HepG2 (cell line): ENCODE measurements around the gene BPIFA2. TPM values are rescaled to one million over a fixed set of nuclear protein-coding genes. Genes with fewer than 3 reads are reported as not detected.

Experiments used
- ATAC-seq: fragments of 200-7000 bp; cut with Tn5 transposase; 3 replicates; pipeline ENCODE4 v1.9.1; 2020; ENCODE audit warnings: mild to moderate bottlenecking, moderate library complexity
- BruUV-seq: library from RNA; stranded (reverse); fragments of 400-500 nt; replicated peaks from 2 replicates; lab custom pipeline; 2021; lab: Mats Ljungman, UMichigan
- CTCF ChIA-PET: fragments of 300-600 bp; formaldehyde crosslinking; extraction: SDS; loops from one replicate; lab custom pipeline; 2021; ENCODE audit warnings: low total read pairs, inconsistent platforms, low intra/inter-chr PET ratio; lab: Yijun Ruan, JAX
- POLR2A ChIA-PET: fragments of 350-600 bp; sonication (Branson Sonifier 250); formaldehyde crosslinking; loops from one replicate; lab custom pipeline; 2020; ENCODE audit warnings: antibody characterized with exemption, inconsistent platforms; lab: Yijun Ruan, JAX
- DNase-seq: peaks from one replicate; pipeline ENCODE4 v3.0.0-alpha.2; 2015; ENCODE audit warnings: low spot score
- FAIRE-seq: peaks from 3 replicates; lab custom pipeline; 2011; peaks lifted over from hg19 to GRCh38; lab: Jason Lieb, UNC
- H2AFZ ChIP-seq: one replicate; pipeline ENCODE4 v1.6.1; 2011; ENCODE audit warnings: low read length, inconsistent platforms
- H3K27ac ChIP-seq: fragments of 300-600 bp; 3 replicates; pipeline ENCODE4 v1.8.0; 2011; ENCODE audit warnings: mixed run types, mild to moderate bottlenecking, mixed read lengths, low read length, inconsistent platforms; ENCODE audit not compliant: insufficient read depth; ENCODE audit errors: extremely low read length
- H3K27me3 ChIP-seq, 2 experiments: fragments of 200-600 bp in 1 of 2; 2 replicates in 1 of 2; 3 replicates in 1 of 2; pipeline versions ENCODE4 v1.6.0 to v1.8.0; 2011; ENCODE audit warnings: low read length in 2 of 2, mild to moderate bottlenecking in 2 of 2, moderate library complexity in 2 of 2, inconsistent platforms in 1 of 2; ENCODE audit not compliant: insufficient read depth in 2 of 2, control insufficient read depth in 1 of 2
- H3K36me3 ChIP-seq, 2 experiments: fragments of 200-600 bp in 1 of 2; replicated peaks in 1 of 2; 2 replicates in 1 of 2; 3 replicates in 1 of 2; pipeline versions ENCODE4 v1.5.1 to v1.8.0; 2011; ENCODE audit warnings: low read length in 2 of 2, inconsistent platforms in 1 of 2; ENCODE audit not compliant: insufficient read depth in 2 of 2, control insufficient read depth in 1 of 2
- H3K4me1 ChIP-seq: 2 replicates; pipeline ENCODE4 v1.5.1; 2012; ENCODE audit warnings: low read length, inconsistent platforms; ENCODE audit not compliant: insufficient read depth
- H3K4me2 ChIP-seq: 2 replicates; pipeline ENCODE4 v1.6.0; 2011; ENCODE audit warnings: low read depth, low read length, inconsistent platforms
- H3K4me3 ChIP-seq, 3 experiments: fragments of 200-600 bp in 1 of 3; sonication (generic), shearing (Covaris generic) in 1 of 3; replicated peaks in 1 of 3; 2 replicates each; pipeline ENCODE4 v1.5.1; 2011 to 2016; ENCODE audit warnings: low read length in 3 of 3, inconsistent platforms in 2 of 3, low read depth in 2 of 3, mild to moderate bottlenecking in 2 of 3, control low read depth in 1 of 3, mixed read lengths in 1 of 3; ENCODE audit not compliant: insufficient read depth in 1 of 3
- H3K79me2 ChIP-seq: one replicate; pipeline ENCODE4 v1.6.1; 2011; ENCODE audit warnings: low read length, inconsistent platforms; ENCODE audit not compliant: insufficient read depth
- H3K9ac ChIP-seq: 2 replicates; pipeline ENCODE4 v1.6.0; 2011; ENCODE audit warnings: mild to moderate bottlenecking, low read depth, low read length, inconsistent platforms; ENCODE audit not compliant: insufficient read depth
- H3K9me3 ChIP-seq: 2 replicates; pipeline ENCODE4 v1.5.1; 2012; ENCODE audit warnings: mild to moderate bottlenecking, low read length
- H4K20me1 ChIP-seq: 2 replicates; pipeline ENCODE4 v1.6.0; 2011; ENCODE audit warnings: inconsistent platforms, mild to moderate bottlenecking, low read length, moderate library complexity; ENCODE audit not compliant: insufficient read depth
- ATM ChIP-seq: fragments of 450-650 bp; IDR thresholded peaks from 2 replicates; pipeline ENCODE4 v1.7.1; 2017; ENCODE audit warnings: mild to moderate bottlenecking, borderline replicate concordance
- DNMT3B ChIP-seq: conservative IDR thresholded peaks from 2 replicates; pipeline ENCODE4 v1.6.1; 2016; ENCODE audit warnings: missing biosample characterization, control low read depth
- GABPB1 ChIP-seq: IDR thresholded peaks from 2 replicates; pipeline ENCODE4 v1.6.1; 2016; ENCODE audit warnings: mild to moderate bottlenecking, missing genetic modification reagents, moderate library complexity, missing compliant biosample characterization
- RFX3 ChIP-seq: IDR thresholded peaks from 2 replicates; pipeline ENCODE4 v1.6.1; 2016; ENCODE audit warnings: missing biosample characterization, missing genetic modification reagents
- SKIL ChIP-seq: sonication (generic); formaldehyde crosslinking; IDR thresholded peaks from 2 replicates; pipeline ENCODE4 v1.8.0; 2022; ENCODE audit warnings: missing genetic modification reagents, mild to moderate bottlenecking, moderate library complexity, borderline replicate concordance
- TMF1 ChIP-seq: sonication (generic); formaldehyde crosslinking; IDR thresholded peaks from 2 replicates; pipeline ENCODE4 v1.8.1; 2022; ENCODE audit warnings: low read depth, missing genetic modification reagents
- YEATS2 ChIP-seq: sonication (generic); formaldehyde crosslinking; IDR thresholded peaks from 2 replicates; pipeline ENCODE4 v1.4.0; 2020; ENCODE audit warnings: missing genetic modification reagents, borderline replicate concordance
- ZKSCAN8 ChIP-seq: IDR thresholded peaks from 2 replicates; pipeline ENCODE4 v1.6.1; 2016; ENCODE audit warnings: borderline replicate concordance, missing genetic modification reagents, missing compliant biosample characterization
- ZNF891 ChIP-seq: sonication (generic); formaldehyde crosslinking; IDR thresholded peaks from 2 replicates; pipeline ENCODE4 v1.5.0; 2020; ENCODE audit warnings: mild to moderate bottlenecking, missing genetic modification reagents
- WGBS: methylation state at CpG from one replicate; pipeline ENCODE4 v1.1.6; 2017; ENCODE audit warnings: low lambda C conversion rate; 5-methylcytosine and 5-hydroxymethylcytosine counted together
- in situ Hi-C: cut with HindIII; loops from 2 replicates; pipeline ENCODE4 v1.10.0; 2017; ENCODE audit warnings: low pct_unique_long_range_greater_than_20kb; ENCODE audit not compliant: extremely low pct_ligation_motif_present
- intact Hi-C: fragments of 100-400 bp; cut with micrococcal nuclease; formaldehyde crosslinking; loops from one replicate; pipeline ENCODE4 v1.10.0; 2022; ENCODE audit not compliant: unreplicated experiment
- polyA plus RNA-seq, 8 experiments: library from polyadenylated mRNA; depleted of rRNA in 3 of 8; stranded (reverse) in 7 of 8; unstranded in 1 of 8; fragments of >200 nt; fragmentation: Illumina TruSeq in 4 of 8; extraction: Trizol in 4 of 8; gene quantifications; 2 replicates each; pipeline versions ENCODE4 v1.2.1 to v1.2.3, GENCODE V29; 2011 to 2016; ENCODE audit warnings: low read depth in 4 of 8, missing spikeins in 1 of 8, mixed read lengths in 1 of 8; ENCODE audit not compliant: insufficient read depth in 1 of 8
- total RNA-seq, 5 experiments: library from RNA; depleted of rRNA; stranded (reverse); fragments of >200 nt; fragmentation: Illumina TruSeq; extraction: Trizol; gene quantifications; 2 replicates each; pipeline ENCODE4 v1.2.3, GENCODE V29; 2016; ENCODE audit warnings: low read depth in 1 of 5
- TF ChIP-seq, protein P1 (sequence below): sonication (generic); formaldehyde crosslinking; conservative IDR thresholded peaks from 2 replicates; pipeline ENCODE4 v1.5.0; 2020; ENCODE audit warnings: missing genetic modification reagents

Gene BPIFA2
- total and polyA plus RNA-seq, 2 of the 13 experiments (the other 11 are each of a cell fraction or from before 2014, with no cell fraction given) = not detected

DNA sequence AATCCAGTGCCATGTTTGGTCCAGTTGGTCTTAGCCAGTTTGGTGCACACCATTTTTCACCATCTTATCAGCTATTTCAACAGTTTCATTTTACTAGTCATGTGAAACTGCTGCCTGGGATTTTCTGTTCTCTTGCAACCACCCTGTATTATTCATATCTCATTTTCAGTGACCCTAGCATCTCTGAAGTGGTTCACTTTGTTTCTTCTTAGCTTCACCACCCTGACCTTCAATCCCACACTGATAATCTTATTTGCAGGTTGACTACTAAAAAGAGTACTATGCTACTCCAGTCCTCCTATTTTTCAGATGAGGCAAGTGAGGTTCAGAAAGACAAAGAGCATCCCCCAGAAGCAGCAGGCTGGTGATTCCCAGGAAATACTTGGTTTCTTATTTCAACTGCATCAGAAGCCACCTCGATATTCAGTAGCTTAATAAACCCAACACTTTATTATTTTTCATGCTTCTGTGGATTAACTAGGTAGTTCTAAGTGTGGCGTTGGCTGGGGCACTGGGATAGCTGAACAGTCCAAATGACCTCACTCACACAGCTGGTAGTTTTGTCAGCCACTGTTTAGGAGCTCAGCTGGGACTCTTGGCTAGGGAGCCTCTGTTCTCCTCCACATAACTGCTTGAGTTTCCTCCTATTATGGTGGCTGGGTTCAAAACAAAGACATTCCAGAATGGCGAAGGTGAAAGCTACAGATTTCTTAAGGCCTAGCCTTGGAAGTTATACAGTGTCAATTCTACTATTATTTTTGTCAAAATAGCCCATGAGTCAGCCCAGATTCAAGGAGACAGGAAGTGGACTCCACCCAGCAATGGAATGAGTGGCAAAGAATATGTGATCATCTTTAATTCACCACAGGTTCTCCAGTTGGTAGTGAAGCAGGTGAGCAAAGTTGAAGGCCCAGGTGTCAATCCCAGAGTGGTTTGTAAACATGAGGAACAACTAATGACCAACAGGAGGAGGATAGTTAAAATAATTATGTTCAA is 47.9 kb upstream of the BPIFA2 start:
- no peaks in the 10 kb centered on the region for H3K4me1 ChIP-seq
- no peak overlapping the region for H3K4me2 ChIP-seq
- no peak overlapping the region for H3K9ac ChIP-seq
- 3% methylated on average over 3 of the region's 3 CpGs for WGBS
- TF ChIP-seq TMF1 (CRISPR knock-in tag) (no peak), YEATS2 (CRISPR knock-in tag) (no peak), GABPB1 (no peak), ZKSCAN8 (CRISPR knock-in tag) (no peak), SKIL (CRISPR knock-in tag) (no peak), ZNF891 (no peak), DNMT3B (CRISPR knock-in tag) (no peak), ATM (no peak), RFX3 (CRISPR knock-in tag) (no peak)
- TF ChIP-seq, protein P1, sequence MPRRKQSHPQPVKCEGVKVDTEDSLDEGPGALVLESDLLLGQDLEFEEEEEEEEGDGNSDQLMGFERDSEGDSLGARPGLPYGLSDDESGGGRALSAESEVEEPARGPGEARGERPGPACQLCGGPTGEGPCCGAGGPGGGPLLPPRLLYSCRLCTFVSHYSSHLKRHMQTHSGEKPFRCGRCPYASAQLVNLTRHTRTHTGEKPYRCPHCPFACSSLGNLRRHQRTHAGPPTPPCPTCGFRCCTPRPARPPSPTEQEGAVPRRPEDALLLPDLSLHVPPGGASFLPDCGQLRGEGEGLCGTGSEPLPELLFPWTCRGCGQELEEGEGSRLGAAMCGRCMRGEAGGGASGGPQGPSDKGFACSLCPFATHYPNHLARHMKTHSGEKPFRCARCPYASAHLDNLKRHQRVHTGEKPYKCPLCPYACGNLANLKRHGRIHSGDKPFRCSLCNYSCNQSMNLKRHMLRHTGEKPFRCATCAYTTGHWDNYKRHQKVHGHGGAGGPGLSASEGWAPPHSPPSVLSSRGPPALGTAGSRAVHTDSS (CRISPR knock-in tag) = no peak
- TF ChIP-seq, all 625 proteins: peak for 0
- H4K20me1 ChIP-seq = no peaks in the 10 kb centered on the region
- ChIA-PET CTCF (no interaction called here), POLR2A (no interaction called here)
- H3K36me3 ChIP-seq = no peaks in the 10 kb centered on the region
- intact Hi-C loops (no loop called here), in situ Hi-C loops (no loop called here)
- H2AFZ ChIP-seq = no peak overlapping the region
- peaks cover 0 to 9% of the 10 kb centered on the region in 2 experiments; a peak in 1 of 5 replicates for H3K27me3 ChIP-seq
- no peaks in the 10 kb centered on the region for H3K79me2 ChIP-seq
- H3K9me3 ChIP-seq = no peaks in the 10 kb centered on the region
- ATAC-seq = no peak
- H3K4me3 ChIP-seq = no peak overlapping the region
- no peak overlapping the region for H3K27ac ChIP-seq
- no TSS peak for BruUV-seq
- DNase-seq = no peak
- no peak for FAIRE-seq
